ENCODE data around the gene ZBTB16.

DNA sequence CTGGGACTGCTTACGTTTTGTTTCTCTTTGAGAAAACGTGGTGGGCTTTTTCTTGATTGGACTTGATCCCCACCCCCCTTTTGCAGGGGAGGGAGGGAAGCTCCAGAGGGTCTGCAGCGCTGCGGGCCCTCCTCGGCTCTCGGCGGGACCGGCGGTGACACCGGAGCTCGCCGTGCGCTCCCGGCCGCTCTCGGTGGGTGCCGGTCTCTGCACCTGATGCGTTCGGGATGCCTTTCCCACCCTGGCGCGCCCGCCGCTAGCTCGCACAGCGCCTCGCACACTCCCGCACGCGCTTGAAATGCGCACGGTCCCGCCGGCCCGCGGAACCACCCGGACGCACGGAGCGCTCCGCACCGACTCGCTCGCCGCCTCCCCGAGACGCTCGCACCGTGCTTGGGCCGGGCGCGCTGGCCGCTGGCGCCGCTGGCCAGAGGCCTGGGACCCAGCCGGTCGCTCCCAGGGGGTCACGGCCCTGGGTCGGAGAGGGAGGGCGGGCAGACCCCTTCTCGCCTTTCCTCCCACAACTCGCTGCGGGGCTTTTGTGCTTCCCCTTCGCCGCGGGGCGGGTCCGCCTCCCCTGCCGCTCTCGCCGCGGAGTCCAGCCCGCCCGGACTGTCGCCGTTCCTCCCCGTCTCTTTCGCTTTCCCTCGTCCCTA is 1.0 kb downstream of the ZBTB16 start:
- TF ChIP-seq CTCF (IDR thresholded peaks at IDR 0.05), result no peak
- TF ChIP-seq POLR2AphosphoS5 (IDR thresholded peaks at IDR 0.05; ENCODE audit: low read depth, low read length), result no peak
- TF ChIP-seq, protein P1, sequence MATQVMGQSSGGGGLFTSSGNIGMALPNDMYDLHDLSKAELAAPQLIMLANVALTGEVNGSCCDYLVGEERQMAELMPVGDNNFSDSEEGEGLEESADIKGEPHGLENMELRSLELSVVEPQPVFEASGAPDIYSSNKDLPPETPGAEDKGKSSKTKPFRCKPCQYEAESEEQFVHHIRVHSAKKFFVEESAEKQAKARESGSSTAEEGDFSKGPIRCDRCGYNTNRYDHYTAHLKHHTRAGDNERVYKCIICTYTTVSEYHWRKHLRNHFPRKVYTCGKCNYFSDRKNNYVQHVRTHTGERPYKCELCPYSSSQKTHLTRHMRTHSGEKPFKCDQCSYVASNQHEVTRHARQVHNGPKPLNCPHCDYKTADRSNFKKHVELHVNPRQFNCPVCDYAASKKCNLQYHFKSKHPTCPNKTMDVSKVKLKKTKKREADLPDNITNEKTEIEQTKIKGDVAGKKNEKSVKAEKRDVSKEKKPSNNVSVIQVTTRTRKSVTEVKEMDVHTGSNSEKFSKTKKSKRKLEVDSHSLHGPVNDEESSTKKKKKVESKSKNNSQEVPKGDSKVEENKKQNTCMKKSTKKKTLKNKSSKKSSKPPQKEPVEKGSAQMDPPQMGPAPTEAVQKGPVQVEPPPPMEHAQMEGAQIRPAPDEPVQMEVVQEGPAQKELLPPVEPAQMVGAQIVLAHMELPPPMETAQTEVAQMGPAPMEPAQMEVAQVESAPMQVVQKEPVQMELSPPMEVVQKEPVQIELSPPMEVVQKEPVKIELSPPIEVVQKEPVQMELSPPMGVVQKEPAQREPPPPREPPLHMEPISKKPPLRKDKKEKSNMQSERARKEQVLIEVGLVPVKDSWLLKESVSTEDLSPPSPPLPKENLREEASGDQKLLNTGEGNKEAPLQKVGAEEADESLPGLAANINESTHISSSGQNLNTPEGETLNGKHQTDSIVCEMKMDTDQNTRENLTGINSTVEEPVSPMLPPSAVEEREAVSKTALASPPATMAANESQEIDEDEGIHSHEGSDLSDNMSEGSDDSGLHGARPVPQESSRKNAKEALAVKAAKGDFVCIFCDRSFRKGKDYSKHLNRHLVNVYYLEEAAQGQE (IDR thresholded peaks at IDR 0.05; ENCODE audit: insufficient read depth in 1 of 2, low read depth in 2 of 2, low read length in 1 of 2), result no peak
- TF ChIP-seq TCF7L2 (IDR thresholded peaks at IDR 0.05; ENCODE audit: low read depth, low read length), result no peak
- no peak for TF ChIP-seq SIN3A (IDR thresholded peaks at IDR 0.05; ENCODE audit: borderline replicate concordance, insufficient read depth, low read depth, low read length)

Measured in Panc1 (cell line).